GM12892 (cell line): ENCODE data around the gene RAN.

ENCODE experiments used
- POLR2A ChIP-seq: IDR thresholded peaks from 2 replicates; pipeline ENCODE4 v1.6.1; 2011; ENCODE audit warnings: low read depth, low read length, control low read depth
- POLR2AphosphoS5 ChIP-seq: IDR thresholded peaks from 2 replicates; pipeline ENCODE4 v1.6.1; 2011; ENCODE audit warnings: low read depth, low read length, control low read depth
- TAF1 ChIP-seq: IDR thresholded peaks from 2 replicates; pipeline ENCODE4 v1.6.1; 2011; ENCODE audit warnings: low read depth, mild to moderate bottlenecking, control low read depth, low read length, borderline replicate concordance

GRCh38 chr12:130878193-130879185 lies 6.6 kb downstream of the RAN start:
- peak; percentile 79; the same call in 1 of the 2 replicates for TF ChIP-seq POLR2A
- no peak for TF ChIP-seq TAF1
- peak; percentile 95 for TF ChIP-seq POLR2AphosphoS5
